Fibroblast of the aortic adventitia (primary cell): ENCODE results near the gene KCNT1. TPM values are rescaled to one million over a fixed set of nuclear protein-coding genes. Genes with fewer than 3 reads are reported as not detected.

Source experiments
- DNase-seq: peaks from one replicate; pipeline ENCODE4 v3.0.0-alpha.2; 2010; ENCODE audit warnings: low read depth
- H3K4me3 ChIP-seq: 2 replicates; pipeline ENCODE4 v1.5.1; 2011; ENCODE audit warnings: low read depth, mild to moderate bottlenecking, control low read depth, low read length, moderate library complexity
- CTCF ChIP-seq: IDR thresholded peaks from 2 replicates; pipeline ENCODE4 v1.5.1; 2011; ENCODE audit warnings: mild to moderate bottlenecking, low read length, control low read depth, inconsistent platforms; ENCODE audit not compliant: insufficient read depth
- total RNA-seq: library from RNA; depleted of rRNA; stranded (reverse); fragments of >200 nt; gene quantifications from 2 replicates; pipeline ENCODE4 v1.2.3, GENCODE V29; 2012; ENCODE audit warnings: low replicate concordance

KCNT1 gene
- total RNA-seq, 1 donor, result not detected

GRCh38 chr9:135833864-135834263 lies 131.9 kb downstream of the KCNT1 start:
- H3K4me3 ChIP-seq, result no peak overlapping the region
- TF ChIP-seq CTCF, result no peak
- DNase-seq, result no peak

- no peak for TF ChIP-seq CTCF
- no peak overlapping the region for H3K4me3 ChIP-seq
- DNase-seq, result no peak
These were observed 133.1 kb downstream of the KCNT1 start for GRCh38 chr9:135835131-135835530.

- no peak overlapping the region for H3K4me3 ChIP-seq
- DNase-seq, result no peak
- no peak for TF ChIP-seq CTCF
These were observed 137.5 kb downstream of the KCNT1 start for GRCh38 chr9:135839516-135839915.

DNA sequence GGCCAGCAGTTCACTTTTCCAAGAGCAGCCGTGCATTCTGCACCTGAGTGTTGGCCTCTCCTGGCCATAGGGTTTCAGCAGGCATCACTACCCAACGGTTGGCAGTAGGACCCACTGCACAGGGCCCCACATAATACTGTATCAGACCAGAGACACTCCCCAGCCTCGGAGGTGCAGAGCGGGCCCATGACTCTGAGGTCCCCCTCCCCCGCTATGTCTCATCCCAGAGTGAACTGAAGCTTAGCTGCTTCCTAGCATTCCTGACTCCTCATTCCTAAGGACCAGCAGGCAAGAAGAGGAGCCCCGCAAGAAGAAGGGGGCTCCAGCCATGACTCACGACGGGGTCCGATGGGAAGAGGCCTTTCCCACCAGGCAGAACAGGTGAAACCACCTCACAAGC lies 138.1 kb downstream of the KCNT1 start:
- DNase-seq, result no peak
- no peak for TF ChIP-seq CTCF
- no peak overlapping the region for H3K4me3 ChIP-seq

- no peak overlapping the region for H3K4me3 ChIP-seq
- no peak for DNase-seq
- no peak for TF ChIP-seq CTCF
These were observed 138.6 kb downstream of the KCNT1 start for GRCh38 chr9:135840539-135840938.

Other genes starting within 250 kb of the KCNT1 start
- gene PPP1R26, start 222.4 kb upstream of the KCNT1 start, total RNA-seq, result 2.8 and 5.2 TPM in 2 replicates
- 5.5 and 21.4 TPM in 2 replicates for gene MRPS2, start 201.5 kb upstream of the KCNT1 start, total RNA-seq
- gene LCN1, start 180.7 kb upstream of the KCNT1 start, total RNA-seq, result not detected in 2 replicates
- not detected in 2 replicates for gene OBP2A, start 156.1 kb upstream of the KCNT1 start, total RNA-seq
- not detected in 2 replicates for gene PAEP, start 140.4 kb upstream of the KCNT1 start, total RNA-seq
- not detected in 2 replicates for gene GLT6D1, start 62.6 kb upstream of the KCNT1 start, total RNA-seq
- gene LCN9, start 38.9 kb upstream of the KCNT1 start, total RNA-seq, result not detected in 2 replicates
- gene SOHLH1, start 2.7 kb upstream of the KCNT1 start, total RNA-seq, result not detected in 2 replicates
- gene CAMSAP1, start 205.4 kb downstream of the KCNT1 start, total RNA-seq, result 15.7 and 26.4 TPM in 2 replicates